Panc1 (cell line): Measurements from ENCODE around the gene VWC2L. TPM values are rescaled to one million over a fixed set of nuclear protein-coding genes. Genes with fewer than 3 reads are reported as not detected.

Experiments used
- ATAC-seq: fragments of 200-7000 bp; cut with Tn5 transposase; 2 replicates; pipeline ENCODE4 v1.9.1; 2020; ENCODE audit warnings: mild to moderate bottlenecking, moderate library complexity
- BruUV-seq: library from RNA; stranded (reverse); fragments of 400-500 nt; replicated peaks from 2 replicates; lab custom pipeline; 2021; lab: Mats Ljungman, UMichigan
- CTCF ChIA-PET: fragments of 300-600 bp; sonication (Branson Sonifier 250); formaldehyde crosslinking; loops from one replicate; lab custom pipeline; 2022; ENCODE audit warnings: antibody characterized with exemption; lab: Charles Lee
- POLR2A ChIA-PET: fragments of 300-600 bp; sonication (Branson Sonifier 250); formaldehyde crosslinking; loops from one replicate; lab custom pipeline; 2022; ENCODE audit warnings: antibody characterized with exemption; lab: Charles Lee
- DNase-seq: peaks from one replicate; pipeline ENCODE4 v3.0.0-alpha.2; 2010; ENCODE audit warnings: low read depth, low spot score
- H3K27ac ChIP-seq: 2 replicates; pipeline ENCODE4 v1.5.1; 2011; ENCODE audit warnings: mild to moderate bottlenecking, low read length, inconsistent platforms
- H3K27me3 ChIP-seq: fragments of 200-500 bp; sonication (Bioruptor generic); 2 replicates; pipeline ENCODE4 v1.6.0; 2014; ENCODE audit warnings: low read length, inconsistent platforms; ENCODE audit not compliant: control insufficient read depth, insufficient read depth
- H3K36me3 ChIP-seq: fragments of 200-500 bp; sonication (Bioruptor generic); 2 replicates; pipeline ENCODE4 v1.5.1; 2014; ENCODE audit warnings: inconsistent platforms, mild to moderate bottlenecking, low read length, moderate library complexity; ENCODE audit not compliant: control insufficient read depth, insufficient read depth
- H3K4me1 ChIP-seq: 2 replicates; pipeline ENCODE4 v1.5.1; 2011; ENCODE audit warnings: inconsistent platforms, mild to moderate bottlenecking, low read length, moderate library complexity; ENCODE audit not compliant: control insufficient read depth, insufficient read depth
- H3K4me3 ChIP-seq, 2 experiments: 2 replicates each; pipeline ENCODE4 v1.5.1; 2011 to 2012; ENCODE audit warnings: low read depth in 2 of 2, low read length in 2 of 2, mild to moderate bottlenecking in 2 of 2, inconsistent platforms in 1 of 2, moderate library complexity in 1 of 2
- H3K9me3 ChIP-seq: fragments of 200-500 bp; sonication (Bioruptor generic); 2 replicates; pipeline ENCODE4 v1.5.1; 2014; ENCODE audit warnings: low read depth, mild to moderate bottlenecking, inconsistent platforms, low read length, moderate library complexity; ENCODE audit not compliant: control insufficient read depth, insufficient read depth
- CTCF ChIP-seq: fragments of 450-650 bp; IDR thresholded peaks from 2 replicates; pipeline ENCODE4 v1.5.1; 2017; ENCODE audit warnings: mild to moderate bottlenecking
- POLR2AphosphoS5 ChIP-seq: IDR thresholded peaks from 2 replicates; pipeline ENCODE4 v1.6.1; 2012; ENCODE audit warnings: mild to moderate bottlenecking, low read depth, low read length, moderate library complexity
- REST ChIP-seq, 2 experiments: IDR thresholded peaks; 2 replicates each; pipeline ENCODE4 v1.6.1; 2011 to 2012; ENCODE audit warnings: low read depth in 2 of 2, control low read depth in 1 of 2, low read length in 1 of 2, mild to moderate bottlenecking in 1 of 2, moderate library complexity in 1 of 2; ENCODE audit not compliant: insufficient read depth in 1 of 2
- SIN3A ChIP-seq: IDR thresholded peaks from 2 replicates; pipeline ENCODE4 v1.6.1; 2012; ENCODE audit warnings: low read depth, mild to moderate bottlenecking, low read length, moderate library complexity, borderline replicate concordance; ENCODE audit not compliant: insufficient read depth
- TCF7L2 ChIP-seq: IDR thresholded peaks from 2 replicates; pipeline ENCODE4 v1.6.1; 2011; ENCODE audit warnings: mild to moderate bottlenecking, low read depth, low read length, inconsistent platforms
- in situ Hi-C: cut with HindIII; loops from 2 replicates; pipeline ENCODE4 v1.10.0; 2016; ENCODE audit warnings: low sequenced_read_pairs, low pct_unique_long_range_greater_than_20kb
- intact Hi-C: fragments of 100-400 bp; cut with micrococcal nuclease; formaldehyde crosslinking; loops from one replicate; pipeline ENCODE4 v1.10.0; 2022; ENCODE audit not compliant: unreplicated experiment
- total RNA-seq: library from RNA; stranded (reverse); gene quantifications from one replicate; pipeline ENCODE4 v1.2.1, GENCODE V29; 2021; ENCODE audit not compliant: unreplicated experiment

The VWC2L gene
- total RNA-seq, 1 experiment from 2014 or later: not detected

GRCh38 chr2:214365549-214365948 lies 45.3 kb upstream of the VWC2L start:
- H3K27me3 ChIP-seq: no peaks in the 10 kb centered on the region
- CTCF ChIA-PET: no interaction called here
- no TSS peak for BruUV-seq
- ATAC-seq (no peak), DNase-seq (no peak)
- intact Hi-C loops (no loop called here), in situ Hi-C loops (no loop called here)
- H3K9me3 ChIP-seq: no peaks in the 10 kb centered on the region; the same call in 1 of the 2 replicates
- TF ChIP-seq REST (IDR thresholded peaks at IDR 0.05; ENCODE audit: insufficient read depth in 1 of 2, low read depth in 2 of 2, low read length in 1 of 2): no peak
- no peak for TF ChIP-seq POLR2AphosphoS5
- TF ChIP-seq CTCF: no peak
- TF ChIP-seq TCF7L2: no peak
- no peaks in the 10 kb centered on the region for H3K4me1 ChIP-seq
- H3K36me3 ChIP-seq: no peaks in the 10 kb centered on the region
- POLR2A ChIA-PET: no interaction called here
- H3K27ac ChIP-seq: no peak overlapping the region
- no peak overlapping the region for H3K4me3 ChIP-seq

- ATAC-seq (no peak), DNase-seq (no peak)
- no peak overlapping the region for H3K4me3 ChIP-seq
- ChIA-PET CTCF (no interaction called here), POLR2A (no interaction called here)
- no peaks in the 10 kb centered on the region for H3K4me1 ChIP-seq
- no TSS peak for BruUV-seq
- H3K9me3 ChIP-seq: no peaks in the 10 kb centered on the region; the same call in 1 of the 2 replicates
- TF ChIP-seq SIN3A (no peak), POLR2AphosphoS5 (no peak), TCF7L2 (no peak), CTCF (no peak), REST (IDR thresholded peaks at IDR 0.05; ENCODE audit: insufficient read depth in 1 of 2, low read depth in 2 of 2, low read length in 1 of 2) (no peak)
- H3K36me3 ChIP-seq: no peaks in the 10 kb centered on the region
- in situ Hi-C loops: no loop called here
- intact Hi-C loops: no loop called here
- H3K27ac ChIP-seq: no peak overlapping the region
- no peaks in the 10 kb centered on the region for H3K27me3 ChIP-seq
Measured at GRCh38 chr2:214367171-214367570, 43.7 kb upstream of the VWC2L start.
